DMS153 treated with DMSO at 0.1 percent for 48 hours (cell line): ENCODE results near the gene ANXA6.

Experiments
- DNase-seq: peaks from one replicate; lab custom pipeline; 2025; ENCODE audit not compliant: unreplicated experiment; lab: John Stamatoyannopoulos, UW

ANXA6 gene

DNA sequence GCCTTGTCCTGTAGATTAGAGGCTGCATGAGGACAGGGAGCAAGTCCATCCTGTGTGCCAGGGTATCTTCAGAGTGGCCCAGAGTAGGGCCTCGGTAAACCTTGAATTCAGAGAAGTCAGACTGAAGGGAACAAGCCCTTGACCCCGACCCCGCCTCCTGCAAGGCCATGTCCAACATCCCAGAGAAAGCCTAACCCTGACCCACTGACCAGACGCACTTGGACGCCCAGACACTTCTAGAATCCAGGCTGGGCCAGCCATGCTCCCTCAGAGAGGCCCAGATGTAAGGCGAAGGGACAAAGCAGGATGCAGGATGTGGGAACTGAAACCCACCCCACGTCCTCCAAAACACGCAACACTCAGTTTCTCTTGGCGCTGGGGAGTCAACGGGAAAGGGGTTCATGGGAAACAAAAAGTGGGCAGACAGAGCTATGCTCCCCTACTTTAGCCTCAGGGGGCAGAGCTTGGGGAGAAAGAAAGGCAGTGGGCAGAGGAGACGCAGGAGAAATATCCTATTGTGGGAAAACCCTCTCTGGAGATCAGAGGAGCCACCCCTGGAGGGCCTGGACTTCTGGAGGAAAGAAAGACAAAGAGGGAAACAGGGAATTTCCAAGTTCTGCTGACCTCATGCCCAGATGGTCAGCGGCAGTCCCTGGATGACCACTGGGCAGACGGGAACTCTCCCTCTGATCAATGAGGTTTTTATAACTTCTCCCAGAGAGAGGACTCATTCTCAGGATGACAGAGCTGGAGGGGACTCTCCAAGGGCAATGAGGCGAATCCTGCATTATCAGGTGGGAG is 89.7 kb downstream of the ANXA6 start:
- DNase-seq, result no peak

- no peak for DNase-seq
Measured at GRCh38 chr5:151066920-151067319, 90.7 kb downstream of the ANXA6 start.

- DNase-seq, result no peak
Measured at GRCh38 chr5:151065609-151066008, 92.0 kb downstream of the ANXA6 start.

- DNase-seq, result no peak
Measured at GRCh38 chr5:151064916-151065499, 92.6 kb downstream of the ANXA6 start.

DNA sequence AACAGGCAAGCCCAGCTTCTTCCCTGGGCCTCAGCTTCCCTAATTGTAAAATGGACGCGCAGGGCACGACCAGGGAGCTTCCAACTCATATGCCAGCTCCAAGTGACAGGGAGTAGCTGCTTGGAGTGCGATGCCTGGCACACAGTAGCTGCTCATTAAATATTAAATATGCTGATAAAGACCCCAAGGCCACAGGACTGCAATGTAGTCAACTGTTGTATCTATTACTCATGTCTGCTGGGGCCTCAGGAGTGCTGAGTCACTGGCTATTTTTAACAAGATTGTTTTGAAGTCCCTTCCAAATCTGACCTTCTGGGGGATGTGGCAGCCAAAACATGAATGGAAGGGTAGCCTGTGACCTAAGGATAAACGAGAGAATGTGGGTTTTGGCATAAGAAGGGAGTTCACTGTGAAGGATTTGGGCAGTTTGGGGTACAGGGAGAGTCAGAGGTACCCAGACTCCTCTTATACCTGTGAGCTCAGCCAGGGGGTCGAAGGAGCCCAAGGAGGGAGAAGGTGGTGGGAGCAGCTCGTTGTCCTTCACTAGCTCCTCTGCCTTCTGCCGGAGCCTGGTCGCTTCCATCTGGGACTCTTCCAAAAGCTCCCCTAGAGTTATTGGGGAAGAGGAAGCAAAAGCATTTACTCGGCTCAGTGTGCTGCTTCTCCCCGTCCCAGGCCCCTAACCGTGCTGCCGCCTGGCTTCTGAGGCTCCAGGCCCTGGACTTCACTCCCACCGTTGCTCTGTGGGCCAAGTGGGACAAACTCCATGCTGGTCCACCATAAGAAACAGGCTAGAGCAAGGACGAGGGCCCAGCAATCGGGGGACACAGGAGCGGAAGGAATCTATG is 94.2 kb downstream of the ANXA6 start:
- no peak for DNase-seq

GRCh38 chr5:151062405-151063141 is 95.0 kb downstream of the ANXA6 start:
- DNase-seq, result no peak

DNA sequence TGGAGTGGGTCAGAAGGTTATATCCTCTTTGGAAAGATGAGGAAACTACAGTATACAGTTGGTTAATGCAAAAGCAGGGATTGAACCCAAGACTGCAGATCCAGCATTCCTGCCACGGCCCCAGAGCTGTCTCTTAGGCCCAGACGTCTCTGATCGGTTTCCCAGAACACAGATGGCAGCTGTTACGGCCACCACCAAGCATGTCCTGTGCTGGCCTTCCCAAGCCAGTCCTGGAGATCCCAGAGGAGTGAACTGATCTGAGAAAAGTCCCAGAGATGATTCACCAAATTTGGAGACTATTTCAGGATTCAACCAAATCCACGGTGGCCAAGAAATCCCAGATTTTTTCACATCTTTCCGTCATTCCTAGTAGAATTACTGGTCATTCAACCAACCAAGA is 96.8 kb downstream of the ANXA6 start:
- DNase-seq, result no peak

DNA sequence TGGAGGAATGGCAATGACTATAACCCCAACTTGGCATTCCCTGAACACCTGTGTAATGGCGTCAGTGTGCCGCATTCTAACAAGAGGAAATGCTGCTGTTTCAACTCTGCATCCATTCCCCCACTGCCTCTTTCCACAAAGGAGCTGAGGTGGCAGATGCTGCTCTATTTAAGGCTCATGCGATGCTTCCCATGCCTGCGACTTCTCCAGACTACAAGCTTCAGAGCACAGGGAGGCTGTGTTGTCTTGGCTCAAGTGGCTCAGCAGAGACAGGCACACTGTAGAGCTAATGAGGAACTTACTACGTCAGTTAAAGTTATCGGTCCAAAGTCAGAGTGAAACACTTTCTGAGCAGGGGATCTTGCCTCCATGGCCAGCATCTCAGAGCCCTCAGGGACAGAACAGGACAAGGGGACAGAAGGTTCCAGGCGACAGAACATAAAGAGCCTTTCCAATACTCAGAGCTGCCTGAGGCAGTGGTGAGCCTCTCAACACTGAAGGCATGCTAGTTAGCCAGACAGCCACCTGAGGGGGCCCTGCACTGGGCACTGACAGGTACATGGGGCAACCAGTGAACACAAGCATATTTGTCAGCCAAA is 98.6 kb downstream of the ANXA6 start:
- no peak for DNase-seq

- DNase-seq, result no peak
Measured at GRCh38 chr5:151058301-151058700, 99.3 kb downstream of the ANXA6 start.

GRCh38 chr5:151056379-151057325 is 100.9 kb downstream of the ANXA6 start:
- no peak for DNase-seq

GRCh38 chr5:151055336-151055735 is 102.2 kb downstream of the ANXA6 start:
- DNase-seq, result no peak

DNA sequence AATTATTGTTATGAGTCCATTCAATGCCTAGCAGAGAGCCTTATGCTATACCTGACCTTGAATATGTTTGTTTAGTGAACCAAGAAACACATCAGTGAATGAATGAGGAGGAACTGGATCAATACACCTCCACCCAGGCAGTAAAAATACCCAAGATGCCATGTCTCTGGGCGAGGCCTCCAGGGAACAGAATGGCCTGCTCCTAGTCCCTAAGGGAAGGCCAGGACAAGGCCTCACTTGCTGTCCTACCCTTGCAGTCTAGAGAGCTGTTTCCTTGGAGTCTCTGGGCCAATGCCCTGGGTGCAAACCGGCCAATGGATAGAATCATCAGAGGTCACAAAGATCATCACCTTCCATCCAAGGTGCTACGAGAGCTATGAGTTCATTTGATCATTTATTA is 102.9 kb downstream of the ANXA6 start:
- DNase-seq, result no peak

- DNase-seq, result no peak
Measured at GRCh38 chr5:151053796-151054462, 103.7 kb downstream of the ANXA6 start.

- DNase-seq, result no peak
Measured at GRCh38 chr5:151052836-151053235, 104.7 kb downstream of the ANXA6 start.

DNA sequence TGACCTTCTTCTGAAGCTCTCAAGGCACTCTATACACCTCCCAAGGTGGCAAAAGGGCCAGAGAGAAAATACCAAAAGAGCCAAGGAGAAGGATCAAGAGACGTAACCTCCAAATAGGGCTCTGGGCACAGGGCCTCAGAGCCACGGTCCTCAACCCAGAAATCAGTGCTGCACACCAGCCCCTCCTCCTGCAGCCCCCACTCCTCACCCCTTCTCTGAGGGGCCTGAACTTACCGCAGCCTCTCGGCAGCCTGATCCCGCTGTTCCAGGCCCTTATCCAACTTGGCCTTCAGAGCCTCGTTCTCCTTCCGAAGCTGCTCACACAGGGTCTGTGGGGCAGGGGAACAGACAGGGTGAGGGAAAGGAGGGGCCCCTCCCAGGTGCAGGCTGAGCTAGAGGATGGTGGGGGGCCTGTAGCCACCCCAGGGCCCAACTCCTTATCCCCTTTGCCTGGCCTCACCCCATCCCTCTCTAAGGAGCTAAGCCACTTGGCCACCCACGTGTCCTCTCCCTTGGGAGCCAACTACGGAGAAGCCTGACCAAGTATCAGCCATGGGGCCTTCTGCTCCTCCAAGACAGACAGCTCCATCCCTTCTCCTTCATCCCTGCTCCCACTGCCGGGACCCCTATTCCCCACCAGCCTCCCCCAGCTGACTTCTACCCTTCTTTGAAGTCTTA is 105.5 kb downstream of the ANXA6 start:
- DNase-seq, result no peak

DNA sequence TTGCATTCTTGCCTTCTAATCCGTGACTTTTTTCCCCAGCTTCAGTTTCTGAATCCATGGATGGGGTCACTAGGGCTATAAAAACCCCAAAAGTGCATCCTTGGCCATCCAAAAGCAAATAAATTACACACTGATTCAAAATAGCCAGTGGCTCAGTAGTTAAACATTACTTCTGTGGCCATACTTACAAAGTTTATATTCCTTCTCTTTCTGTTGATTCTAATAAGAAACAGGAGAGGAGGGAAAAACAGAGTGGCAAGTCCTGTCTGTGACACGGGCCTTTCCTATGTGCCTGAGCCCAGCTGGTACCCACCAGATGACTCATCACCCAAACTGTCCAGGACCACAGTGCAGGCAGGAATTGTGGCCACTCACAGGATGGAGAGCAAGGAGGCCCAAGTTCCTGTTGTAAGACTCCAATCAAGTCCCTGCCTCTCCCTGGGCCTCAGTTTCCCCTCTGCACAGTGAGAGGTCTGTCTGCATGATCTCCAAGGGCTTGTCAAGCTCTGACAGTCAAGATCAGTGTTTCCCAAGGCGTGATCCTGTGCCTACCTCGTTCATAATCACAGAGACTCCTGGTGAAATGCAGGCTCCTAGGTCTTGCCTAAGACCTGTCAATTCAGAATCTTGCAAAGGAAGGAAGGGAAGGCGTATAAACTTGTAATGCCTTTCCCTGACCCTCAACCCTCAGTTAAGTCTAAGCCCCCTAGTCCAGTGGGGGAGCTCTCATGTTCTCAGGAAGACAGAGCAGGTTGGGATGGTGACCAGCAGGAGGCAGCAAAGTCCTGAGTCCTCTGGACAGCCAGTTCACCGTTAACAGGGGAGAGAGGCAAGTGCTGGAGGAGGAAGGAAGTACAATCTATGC is 106.3 kb downstream of the ANXA6 start:
- DNase-seq, result no peak
